ENCODE results near the gene CEMIP.

DNA sequence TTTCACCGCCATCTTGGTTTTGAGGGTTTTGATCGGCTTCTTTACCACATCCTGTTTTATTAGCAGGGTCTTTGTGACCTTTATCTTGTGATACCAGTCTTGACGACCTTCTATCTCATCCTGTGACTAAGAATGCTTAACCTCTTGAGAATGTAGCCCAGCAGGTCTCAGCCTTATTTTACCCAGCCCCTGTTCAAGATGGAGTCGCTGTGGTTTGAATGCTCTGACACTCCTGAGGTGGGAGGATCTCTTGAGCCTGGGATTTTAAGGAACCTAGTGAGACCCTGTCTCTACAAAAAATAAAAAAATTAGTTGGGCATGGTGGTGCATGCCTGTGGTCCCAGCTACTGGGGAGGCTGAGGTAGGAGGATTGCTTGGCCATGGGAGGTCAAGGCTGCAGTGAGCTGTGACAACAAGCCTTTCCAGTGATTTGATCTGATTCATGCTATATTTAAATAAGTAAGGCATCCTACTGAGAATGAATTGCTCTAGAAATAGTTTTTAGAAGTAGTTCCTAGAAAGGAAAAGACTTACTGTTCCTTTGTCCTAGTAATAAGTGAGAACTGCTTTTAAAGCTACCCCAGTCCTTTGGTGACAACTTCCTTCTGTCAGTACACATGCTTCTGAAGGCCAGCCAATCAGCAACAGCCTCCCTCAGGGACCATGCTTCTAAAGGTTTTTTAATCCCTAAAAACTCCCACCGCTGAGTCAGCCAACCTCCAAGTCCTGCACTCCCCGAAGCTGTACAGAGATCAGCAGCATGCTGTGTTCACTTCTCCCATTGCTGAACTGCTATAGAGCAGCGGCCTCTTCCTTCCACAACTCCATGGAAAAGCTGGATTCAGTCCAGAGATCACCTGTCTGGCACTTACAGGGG is 9.1 kb upstream of the CEMIP start:
- TF ChIP-seq, protein P1, sequence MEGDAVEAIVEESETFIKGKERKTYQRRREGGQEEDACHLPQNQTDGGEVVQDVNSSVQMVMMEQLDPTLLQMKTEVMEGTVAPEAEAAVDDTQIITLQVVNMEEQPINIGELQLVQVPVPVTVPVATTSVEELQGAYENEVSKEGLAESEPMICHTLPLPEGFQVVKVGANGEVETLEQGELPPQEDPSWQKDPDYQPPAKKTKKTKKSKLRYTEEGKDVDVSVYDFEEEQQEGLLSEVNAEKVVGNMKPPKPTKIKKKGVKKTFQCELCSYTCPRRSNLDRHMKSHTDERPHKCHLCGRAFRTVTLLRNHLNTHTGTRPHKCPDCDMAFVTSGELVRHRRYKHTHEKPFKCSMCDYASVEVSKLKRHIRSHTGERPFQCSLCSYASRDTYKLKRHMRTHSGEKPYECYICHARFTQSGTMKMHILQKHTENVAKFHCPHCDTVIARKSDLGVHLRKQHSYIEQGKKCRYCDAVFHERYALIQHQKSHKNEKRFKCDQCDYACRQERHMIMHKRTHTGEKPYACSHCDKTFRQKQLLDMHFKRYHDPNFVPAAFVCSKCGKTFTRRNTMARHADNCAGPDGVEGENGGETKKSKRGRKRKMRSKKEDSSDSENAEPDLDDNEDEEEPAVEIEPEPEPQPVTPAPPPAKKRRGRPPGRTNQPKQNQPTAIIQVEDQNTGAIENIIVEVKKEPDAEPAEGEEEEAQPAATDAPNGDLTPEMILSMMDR (IDR thresholded peaks at IDR 0.05): no peak
- no peak for TF ChIP-seq EZH2 (IDR thresholded peaks at IDR 0.05)

Measured in neural progenitor cell (in vitro differentiated cells).